SH-SY5Y (cell line): Measurements from ENCODE around the gene PDGFA.

ENCODE experiments used
- GATA2 ChIP-seq: IDR thresholded peaks from 2 replicates; pipeline ENCODE4 v1.6.1; 2011; ENCODE audit warnings: mild to moderate bottlenecking, low read depth, low read length
- GATA3 ChIP-seq: IDR thresholded peaks from 2 replicates; pipeline ENCODE4 v1.6.1; 2011; ENCODE audit warnings: low read depth, mild to moderate bottlenecking, low read length, moderate library complexity

DNA sequence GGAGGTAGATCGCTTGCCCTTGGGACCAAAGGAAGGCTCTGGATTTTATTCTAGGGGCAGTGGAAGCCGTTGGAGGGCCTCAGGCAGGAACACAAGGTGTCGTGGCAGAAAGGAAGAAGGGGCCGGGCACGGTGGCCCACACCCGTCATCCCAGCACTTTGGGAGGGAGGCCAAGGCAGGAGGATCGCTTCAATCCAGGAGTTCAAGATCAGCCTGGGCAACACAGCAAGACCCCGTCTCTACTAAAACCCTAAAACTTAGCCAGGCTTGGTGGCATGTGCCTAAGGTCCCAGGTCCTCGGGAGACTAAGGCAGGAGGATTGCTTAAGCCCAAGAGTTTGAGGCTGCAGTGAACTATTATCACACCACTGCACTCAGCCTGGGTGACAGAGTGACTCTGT, 5.2 kb upstream of the PDGFA start:
- TF ChIP-seq GATA2 (no peak), GATA3 (no peak)
